Muscle of leg (tissue), 11 donors: ENCODE measurements around the gene ZBTB7C. TPM values are rescaled to one million over a fixed set of nuclear protein-coding genes. Genes with fewer than 3 reads are reported as not detected.

Experiments
- DNase-seq: peaks from one replicate; pipeline ENCODE4 v3.0.0; 2013
- H3K27ac ChIP-seq: one replicate; pipeline ENCODE4 v1.5.1; 2013; ENCODE audit warnings: mild to moderate bottlenecking, low read length, control low read depth
- H3K27me3 ChIP-seq: one replicate; pipeline ENCODE4 v1.6.1; 2013; ENCODE audit warnings: low read length; ENCODE audit not compliant: control insufficient read depth, insufficient read depth
- H3K36me3 ChIP-seq: one replicate; pipeline ENCODE4 v1.6.1; 2013; ENCODE audit warnings: low read length; ENCODE audit not compliant: control insufficient read depth, insufficient read depth
- H3K4me1 ChIP-seq: one replicate; pipeline ENCODE4 v1.6.1; 2013; ENCODE audit warnings: low read length; ENCODE audit not compliant: control insufficient read depth, insufficient read depth
- H3K4me3 ChIP-seq: one replicate; pipeline ENCODE4 v1.5.1; 2013; ENCODE audit warnings: low read length, control low read depth
- H3K9me3 ChIP-seq: replicated peaks from 2 replicates; pipeline ENCODE4 v1.6.1; 2013; ENCODE audit warnings: low read depth, low read length; ENCODE audit not compliant: control insufficient read depth
- WGBS: methylation state at CpG from one replicate; pipeline ENCODE4 v1.1.5; 2013; ENCODE audit warnings: missing lambda C conversion rate; ENCODE audit not compliant: insufficient coverage; 5-methylcytosine and 5-hydroxymethylcytosine counted together
- polyA plus RNA-seq, 8 donors: library from polyadenylated mRNA; unstranded; fragments of 120-200 nt; gene quantifications; one replicate each; pipeline versions ENCODE4 v1.2.1 to v1.2.3, GENCODE V29; 2013; ENCODE audit warnings: inconsistent platforms in 1 of 8, low replicate concordance in 1 of 8; ENCODE audit not compliant: insufficient read length in 8 of 8, insufficient read depth in 1 of 8
- total RNA-seq: library from RNA; stranded (reverse); fragments of 120-200 nt; gene quantifications from one replicate; pipeline ENCODE4 v1.2.4, GENCODE V29; 2013

Gene ZBTB7C
- total and polyA plus RNA-seq, 9 donors = 2.8 to 5.6 (median 4.1) TPM

DNA sequence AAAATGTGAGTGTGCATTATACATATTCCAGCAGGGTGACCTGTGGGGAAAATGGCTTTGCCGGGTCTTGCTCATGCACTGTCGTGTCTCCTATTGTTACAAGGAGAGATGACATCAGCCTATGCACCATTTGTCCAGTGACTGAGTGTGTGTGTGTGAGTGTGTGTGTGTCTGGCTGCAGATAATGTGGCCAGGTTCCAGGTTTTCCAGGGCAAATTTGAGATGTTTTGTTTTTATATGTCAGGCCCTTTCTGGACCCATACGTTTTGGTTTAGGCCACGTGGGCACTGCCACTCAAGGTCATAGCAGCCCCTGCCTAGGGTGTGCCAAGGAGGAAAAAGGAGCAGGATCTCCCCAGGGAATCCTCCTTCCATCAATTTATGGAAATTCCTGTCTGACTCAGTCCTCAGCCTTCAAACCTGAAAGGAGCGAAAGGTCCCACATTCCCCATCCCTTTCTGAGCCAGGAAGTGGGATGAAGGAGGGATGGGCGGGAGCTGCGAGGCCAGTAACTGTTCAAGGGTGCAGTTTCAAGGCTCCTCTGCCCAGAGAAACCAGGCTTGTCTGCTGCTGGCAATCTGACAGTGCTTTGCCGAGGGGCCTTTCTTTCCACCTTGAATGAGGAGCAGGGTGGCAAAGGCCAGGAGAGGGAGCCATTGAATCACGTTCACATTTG is 385.7 kb downstream of the ZBTB7C start:
- WGBS = 14% methylated on average over 6 of the region's 9 CpGs

DNA sequence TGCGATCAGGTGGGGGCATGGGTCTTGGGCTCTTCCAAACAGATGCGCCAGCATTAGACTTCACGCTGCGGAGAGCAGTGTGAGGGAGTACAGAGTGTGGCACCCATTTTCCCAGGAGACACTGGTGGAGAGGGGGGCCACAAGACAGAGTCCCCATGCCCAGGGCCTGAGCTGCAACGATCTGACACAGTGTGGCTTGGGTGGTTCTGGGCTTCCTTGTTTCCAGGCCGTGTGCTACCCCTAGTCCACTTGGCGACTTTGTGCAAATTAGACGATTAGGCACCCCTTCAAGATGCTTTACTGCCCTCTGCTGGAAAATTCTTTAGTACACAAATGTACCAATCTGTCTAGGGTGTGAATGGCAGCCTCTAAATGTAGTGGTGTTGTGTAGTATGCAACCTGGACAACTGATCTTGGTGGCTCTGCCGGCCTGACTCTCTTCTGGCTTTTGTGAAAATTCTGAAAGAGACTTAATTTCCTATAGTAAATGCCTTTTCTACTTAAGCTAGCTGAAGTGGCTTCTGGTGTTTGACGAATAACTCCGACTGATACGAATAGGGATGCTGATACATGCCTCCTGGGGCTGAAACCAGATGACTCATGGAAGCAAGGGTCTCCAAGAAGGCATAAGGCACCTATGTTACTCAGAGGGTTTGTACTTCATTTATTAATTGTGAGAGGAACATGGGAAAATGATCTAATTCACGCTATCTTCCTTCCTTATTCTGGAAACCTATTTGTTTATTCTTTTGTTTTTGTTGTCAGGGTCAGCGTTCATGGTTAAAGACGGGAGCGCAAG is 386.5 kb downstream of the ZBTB7C start:
- Histone ChIP-seq H3K4me1 (peaks cover 25% of the 10 kb centered on the region), H3K9me3 (no peaks in the 10 kb centered on the region), H3K36me3 (no peaks in the 10 kb centered on the region), H3K27ac (no peak overlapping the region), H3K4me3 (no peak overlapping the region), H3K27me3 (peaks cover 15% of the 10 kb centered on the region)
- DNase-seq = peak; percentile 59
- WGBS = 65% methylated on average over 11 of the region's 16 CpGs

More for the DNA sequence above, 385.7 kb downstream of the ZBTB7C start:
- H3K27me3 ChIP-seq = peaks cover 15% of the 10 kb centered on the region
- no peak overlapping the region for H3K4me3 ChIP-seq
- peaks cover 27% of the 10 kb centered on the region for H3K4me1 ChIP-seq
- DNase-seq = peak; percentile 81
- no peaks in the 10 kb centered on the region for H3K9me3 ChIP-seq
- H3K36me3 ChIP-seq = no peaks in the 10 kb centered on the region
- peak overlapping the region; percentile 31 for H3K27ac ChIP-seq

DNA sequence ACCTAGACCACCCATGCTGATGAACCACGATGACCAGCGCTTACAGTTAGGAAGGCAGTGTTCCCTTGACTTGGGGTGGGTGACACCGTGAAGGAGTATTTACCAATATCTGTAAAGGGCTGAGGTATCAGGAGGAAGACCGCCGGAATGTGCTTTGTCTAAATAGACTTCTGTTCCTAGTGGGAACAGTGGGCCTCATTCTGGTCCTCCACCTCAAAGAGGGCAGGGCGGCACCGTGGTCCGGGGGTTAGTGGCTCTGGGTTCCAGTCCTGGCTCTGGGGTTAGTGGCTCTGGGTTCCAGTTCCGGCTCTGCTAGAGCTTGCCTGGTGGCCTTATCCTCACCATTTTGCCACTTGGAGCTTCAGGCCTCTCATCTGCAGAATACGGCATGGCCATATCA is 387.2 kb downstream of the ZBTB7C start:
- peaks cover 19% of the 10 kb centered on the region for H3K4me1 ChIP-seq
- H3K4me3 ChIP-seq = no peak overlapping the region
- no peak overlapping the region for H3K27ac ChIP-seq
- no peaks in the 10 kb centered on the region for H3K36me3 ChIP-seq
- no peaks in the 10 kb centered on the region for H3K9me3 ChIP-seq
- peaks cover 15% of the 10 kb centered on the region for H3K27me3 ChIP-seq
- WGBS = 84% methylated on average over 8 of the region's 10 CpGs
- DNase-seq = no peak

- Histone ChIP-seq H3K4me1 (peaks cover 19% of the 10 kb centered on the region), H3K4me3 (no peak overlapping the region), H3K27ac (no peak overlapping the region), H3K9me3 (no peaks in the 10 kb centered on the region), H3K36me3 (no peaks in the 10 kb centered on the region), H3K27me3 (peaks cover 15% of the 10 kb centered on the region)
- DNase-seq = no peak
- WGBS = no CpG with 5 or more reads among the region's 5 CpGs
These were observed 387.8 kb downstream of the ZBTB7C start for GRCh38 chr18:48021273-48021914.

GRCh38 chr18:48020337-48021250 is 388.6 kb downstream of the ZBTB7C start:
- H3K4me3 ChIP-seq = no peak overlapping the region
- H3K9me3 ChIP-seq = no peaks in the 10 kb centered on the region
- WGBS = 42% methylated on average over 8 of the region's 8 CpGs
- DNase-seq = no peak
- H3K27ac ChIP-seq = no peak overlapping the region
- no peaks in the 10 kb centered on the region for H3K36me3 ChIP-seq
- H3K4me1 ChIP-seq = peaks cover 19% of the 10 kb centered on the region
- H3K27me3 ChIP-seq = peaks cover 15% of the 10 kb centered on the region

DNA sequence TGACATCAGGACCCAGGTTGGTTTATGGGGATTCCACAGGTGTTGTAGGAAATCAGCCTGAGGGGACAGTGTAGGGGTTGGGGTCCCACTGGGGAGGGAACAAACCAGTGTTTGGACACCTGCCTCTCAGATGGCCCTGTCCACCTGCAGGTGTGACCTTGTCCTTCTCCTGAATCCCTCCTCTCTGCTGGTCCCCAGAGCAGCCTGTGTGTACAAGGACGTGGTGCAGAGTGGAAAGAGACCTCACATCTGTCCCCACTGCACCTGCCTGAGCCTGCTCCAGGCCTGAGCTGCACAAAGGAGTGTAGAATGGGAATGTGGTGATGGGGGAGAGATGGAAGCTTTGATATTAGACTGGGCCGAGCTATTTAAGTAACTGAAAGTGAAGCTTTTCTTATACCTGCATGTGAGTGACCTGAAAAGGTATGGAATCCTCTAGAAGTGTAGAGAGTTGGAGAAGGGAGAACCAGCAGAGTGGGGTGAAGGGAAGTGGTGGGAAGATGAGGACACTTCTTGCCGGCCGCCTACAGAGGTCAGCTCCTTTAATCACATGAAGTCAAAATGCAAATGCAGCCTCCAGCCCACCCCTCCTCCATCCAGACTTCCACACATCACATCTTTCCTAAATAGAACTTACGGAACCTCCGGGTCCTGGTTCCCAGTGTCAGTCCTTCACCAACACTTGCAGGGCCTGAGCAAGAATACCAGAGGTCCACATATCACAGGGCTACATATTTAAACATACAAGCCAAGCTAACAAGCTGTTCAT is 389.4 kb downstream of the ZBTB7C start:
- Histone ChIP-seq H3K27ac (no peak overlapping the region), H3K9me3 (no peaks in the 10 kb centered on the region), H3K27me3 (peaks cover 15% of the 10 kb centered on the region), H3K36me3 (no peaks in the 10 kb centered on the region), H3K4me3 (no peak overlapping the region), H3K4me1 (peaks cover 19% of the 10 kb centered on the region)
- WGBS = 78% methylated on average over 2 of the region's 6 CpGs
- no peak for DNase-seq

DNA sequence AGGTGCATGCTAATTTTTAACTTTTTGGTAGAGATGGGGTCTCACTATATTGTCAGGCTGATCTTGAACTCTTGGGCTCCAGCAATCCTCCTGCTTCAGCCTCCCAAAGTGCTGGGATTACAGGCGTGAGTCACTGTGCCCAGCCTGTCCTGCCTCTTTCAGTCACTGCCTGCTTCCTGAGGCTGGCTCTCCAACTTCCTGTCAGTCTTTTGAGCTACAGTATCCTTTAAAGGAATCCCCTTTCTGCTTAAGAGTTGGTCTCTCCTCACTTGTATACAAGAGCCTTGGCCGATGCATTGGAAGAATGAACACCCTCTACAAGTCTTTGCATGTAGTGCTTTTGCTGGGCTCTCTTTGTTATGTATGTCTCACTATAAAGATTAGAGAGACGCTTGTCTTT is 390.3 kb downstream of the ZBTB7C start:
- H3K27ac ChIP-seq = no peak overlapping the region
- WGBS = 89% methylated on average over 1 of the region's 3 CpGs
- H3K36me3 ChIP-seq = no peaks in the 10 kb centered on the region
- H3K9me3 ChIP-seq = no peaks in the 10 kb centered on the region
- no peak for DNase-seq
- H3K4me1 ChIP-seq = peaks cover 14% of the 10 kb centered on the region
- H3K4me3 ChIP-seq = no peak overlapping the region
- peaks cover 15% of the 10 kb centered on the region for H3K27me3 ChIP-seq

GRCh38 chr18:48017635-48018034 is 391.5 kb downstream of the ZBTB7C start:
- Histone ChIP-seq H3K4me3 (no peak overlapping the region), H3K27me3 (peaks cover 15% of the 10 kb centered on the region), H3K27ac (no peak overlapping the region), H3K36me3 (no peaks in the 10 kb centered on the region), H3K4me1 (peaks cover 3% of the 10 kb centered on the region), H3K9me3 (no peaks in the 10 kb centered on the region)
- no peak for DNase-seq
- no CpG with 5 or more reads among the region's 2 CpGs for WGBS

- DNase-seq = no peak
- Histone ChIP-seq H3K4me3 (no peak overlapping the region), H3K36me3 (no peaks in the 10 kb centered on the region), H3K4me1 (no peaks in the 10 kb centered on the region), H3K9me3 (no peaks in the 10 kb centered on the region), H3K27me3 (no peaks in the 10 kb centered on the region), H3K27ac (no peak overlapping the region)
- WGBS = no CpG with 5 or more reads among the region's 4 CpGs
These were observed 396.0 kb downstream of the ZBTB7C start for GRCh38 chr18:48013162-48013561.
